ENCODE data around the gene ZDHHC3.

DNA sequence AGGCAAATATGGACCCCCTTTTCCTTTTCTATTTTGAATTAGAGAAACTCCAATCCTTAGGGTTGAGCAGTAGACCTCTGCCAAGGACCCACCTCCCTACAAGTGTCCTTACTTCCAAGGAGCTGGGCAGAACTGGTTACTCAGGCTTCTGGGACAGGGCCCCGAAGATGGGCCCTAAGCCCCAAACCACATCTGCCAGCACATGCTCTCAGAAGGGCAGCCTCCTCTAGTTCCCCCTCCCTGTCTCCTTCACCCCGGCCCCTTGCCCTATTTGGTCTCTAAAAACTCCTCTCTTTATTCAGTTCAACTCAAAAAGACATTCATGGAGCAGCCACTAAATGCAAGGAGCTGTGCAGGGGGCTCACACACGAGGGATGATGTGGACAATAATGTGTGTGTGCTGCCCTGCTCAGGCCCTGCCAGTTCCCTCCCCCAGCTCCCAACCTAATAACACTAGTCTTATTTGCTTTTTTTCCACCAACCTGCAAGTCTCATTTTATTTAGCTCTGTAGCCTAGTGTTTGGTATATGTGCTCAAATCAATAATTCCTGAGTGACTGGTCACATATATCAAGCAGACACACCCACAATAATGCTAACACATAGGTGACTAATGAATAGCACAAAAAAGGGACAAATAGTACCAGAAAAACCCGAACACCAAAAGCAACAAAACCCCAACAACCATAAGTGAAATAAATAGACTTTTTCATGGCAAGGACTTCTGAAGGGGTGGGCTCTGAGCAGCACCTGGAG, 12.2 kb downstream of the ZDHHC3 start:
- TF ChIP-seq, protein P1, sequence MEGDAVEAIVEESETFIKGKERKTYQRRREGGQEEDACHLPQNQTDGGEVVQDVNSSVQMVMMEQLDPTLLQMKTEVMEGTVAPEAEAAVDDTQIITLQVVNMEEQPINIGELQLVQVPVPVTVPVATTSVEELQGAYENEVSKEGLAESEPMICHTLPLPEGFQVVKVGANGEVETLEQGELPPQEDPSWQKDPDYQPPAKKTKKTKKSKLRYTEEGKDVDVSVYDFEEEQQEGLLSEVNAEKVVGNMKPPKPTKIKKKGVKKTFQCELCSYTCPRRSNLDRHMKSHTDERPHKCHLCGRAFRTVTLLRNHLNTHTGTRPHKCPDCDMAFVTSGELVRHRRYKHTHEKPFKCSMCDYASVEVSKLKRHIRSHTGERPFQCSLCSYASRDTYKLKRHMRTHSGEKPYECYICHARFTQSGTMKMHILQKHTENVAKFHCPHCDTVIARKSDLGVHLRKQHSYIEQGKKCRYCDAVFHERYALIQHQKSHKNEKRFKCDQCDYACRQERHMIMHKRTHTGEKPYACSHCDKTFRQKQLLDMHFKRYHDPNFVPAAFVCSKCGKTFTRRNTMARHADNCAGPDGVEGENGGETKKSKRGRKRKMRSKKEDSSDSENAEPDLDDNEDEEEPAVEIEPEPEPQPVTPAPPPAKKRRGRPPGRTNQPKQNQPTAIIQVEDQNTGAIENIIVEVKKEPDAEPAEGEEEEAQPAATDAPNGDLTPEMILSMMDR (conservative IDR thresholded peaks at IDR 0.05; ENCODE audit: low read depth, low read length), result no peak
- TF ChIP-seq EZH2phosphoT487 (IDR thresholded peaks at IDR 0.05; ENCODE audit: borderline replicate concordance, low read length), result no peak
- TF ChIP-seq EZH2 (IDR thresholded peaks at IDR 0.05; ENCODE audit: low read length, unreplicated experiment), result no peak

Measured in PC-3 (cell line).